ENCODE measurements around the gene HMOX2.
A peak's percentile ranks its signal among the peaks of the same experiment; 100 is the strongest.

HMOX2 gene

GRCh38 chr16:4467916-4468315 lies 8.3 kb upstream of the HMOX2 start:
- H4K20me1 ChIP-seq (ENCODE audit: low read depth, low read length) = no peaks in the 10 kb centered on the region
- H3K27ac ChIP-seq (ENCODE audit: low read depth, low read length) = no peak overlapping the region
- no peaks in the 10 kb centered on the region for H3K36me3 ChIP-seq (ENCODE audit: low read length)

DNA sequence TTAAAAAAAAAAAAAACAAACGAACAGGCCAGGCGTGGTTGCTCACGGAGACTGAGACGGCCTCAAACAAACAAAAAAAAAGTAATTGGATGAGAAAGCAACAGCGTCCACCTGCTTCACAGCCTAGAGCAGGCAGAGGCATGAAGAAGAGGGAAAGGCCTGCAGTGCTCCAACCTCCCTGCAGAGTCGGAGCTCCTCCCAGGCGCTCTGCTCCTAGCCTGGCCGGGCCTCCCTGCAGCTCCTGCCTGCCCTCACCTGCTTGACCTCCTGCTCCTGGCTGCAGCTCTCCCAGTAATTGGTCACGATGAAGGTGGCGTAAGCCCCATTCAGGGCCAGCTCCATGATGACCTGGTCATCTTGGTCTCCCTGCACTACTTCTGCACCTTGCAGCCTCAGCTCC lies 7.2 kb upstream of the HMOX2 start:
- peaks cover 23% of the 10 kb centered on the region; the same call in 1 of the 2 replicates for H3F3A ChIP-seq (ENCODE audit: insufficient read depth)
- H3K9ac ChIP-seq (ENCODE audit: low read length) = no peak overlapping the region
- no peak overlapping the region for H2AFZ ChIP-seq (ENCODE audit: low read depth, low read length, severe bottlenecking)
- H3K9me2 ChIP-seq (replicated peaks; ENCODE audit: insufficient read depth, low read length) = no peaks in the 10 kb centered on the region
- H3K27me3 ChIP-seq (ENCODE audit: low read length) = no peaks in the 10 kb centered on the region
- H3K4me3 ChIP-seq (ENCODE audit: insufficient read depth, low read length, poor library complexity, severe bottlenecking) = no peak overlapping the region
- H3K36me3 ChIP-seq (ENCODE audit: low read length) = no peaks in the 10 kb centered on the region
- H3K4me2 ChIP-seq (ENCODE audit: low read depth, low read length, poor library complexity, severe bottlenecking) = no peak overlapping the region
- H3K9me3 ChIP-seq (ENCODE audit: insufficient read depth, low read length) = no peaks in the 10 kb centered on the region
- no peaks in the 10 kb centered on the region for H4K20me1 ChIP-seq (ENCODE audit: low read depth, low read length)
- no peak for TF ChIP-seq EZH2phosphoT487 (conservative IDR thresholded peaks at IDR 0.05; ENCODE audit: low read length)
- peaks cover 8% of the 10 kb centered on the region for H3K79me2 ChIP-seq (ENCODE audit: insufficient read depth, low read length)
- no peak overlapping the region for H3K27ac ChIP-seq (ENCODE audit: low read depth, low read length)

More at GRCh38 chr16:4467916-4468315, 8.3 kb upstream of the HMOX2 start:
- Histone ChIP-seq H3K27me3 (ENCODE audit: low read length) (no peaks in the 10 kb centered on the region), H3K9me3 (ENCODE audit: insufficient read depth, low read length) (no peaks in the 10 kb centered on the region), H2AFZ (ENCODE audit: low read depth, low read length, severe bottlenecking) (no peak overlapping the region), H3K79me2 (ENCODE audit: insufficient read depth, low read length) (peaks cover 5% of the 10 kb centered on the region), H3F3A (ENCODE audit: insufficient read depth) (peaks cover 12% of the 10 kb centered on the region; the same call in 1 of the 2 replicates), H3K4me2 (ENCODE audit: low read depth, low read length, poor library complexity, severe bottlenecking) (no peak overlapping the region), H3K9me2 (replicated peaks; ENCODE audit: insufficient read depth, low read length) (no peaks in the 10 kb centered on the region), H3K4me3 (ENCODE audit: insufficient read depth, low read length, poor library complexity, severe bottlenecking) (no peak overlapping the region), H3K9ac (ENCODE audit: low read length) (no peak overlapping the region)
- TF ChIP-seq CTCF (IDR thresholded peaks at IDR 0.05; ENCODE audit: insufficient read depth, low read length, poor library complexity, severe bottlenecking) (no peak), EZH2phosphoT487 (conservative IDR thresholded peaks at IDR 0.05; ENCODE audit: low read length) (no peak)

GRCh38 chr16:4471869-4472268 lies 4.3 kb upstream of the HMOX2 start:
- Histone ChIP-seq H3K79me2 (ENCODE audit: insufficient read depth, low read length) (peaks cover 23% of the 10 kb centered on the region), H3K36me3 (ENCODE audit: low read length) (no peaks in the 10 kb centered on the region), H3K4me3 (ENCODE audit: insufficient read depth, low read length, poor library complexity, severe bottlenecking) (no peak overlapping the region), H4K20me1 (ENCODE audit: low read depth, low read length) (no peaks in the 10 kb centered on the region), H3K27me3 (ENCODE audit: low read length) (no peaks in the 10 kb centered on the region), H3K9me3 (ENCODE audit: insufficient read depth, low read length) (no peaks in the 10 kb centered on the region), H3K4me2 (ENCODE audit: low read depth, low read length, poor library complexity, severe bottlenecking) (no peak overlapping the region), H3K27ac (ENCODE audit: low read depth, low read length) (no peak overlapping the region), H3K9ac (ENCODE audit: low read length) (no peak overlapping the region), H3K9me2 (replicated peaks; ENCODE audit: insufficient read depth, low read length) (no peaks in the 10 kb centered on the region), H3F3A (ENCODE audit: insufficient read depth) (peaks cover 39% of the 10 kb centered on the region), H2AFZ (ENCODE audit: low read depth, low read length, severe bottlenecking) (no peak overlapping the region)
- TF ChIP-seq CTCF (IDR thresholded peaks at IDR 0.05; ENCODE audit: insufficient read depth, low read length, poor library complexity, severe bottlenecking) (no peak), EZH2phosphoT487 (conservative IDR thresholded peaks at IDR 0.05; ENCODE audit: low read length) (no peak)

GRCh38 chr16:4472880-4473279 lies 3.3 kb upstream of the HMOX2 start:
- Histone ChIP-seq H3K27me3 (ENCODE audit: low read length) (no peaks in the 10 kb centered on the region), H3K27ac (ENCODE audit: low read depth, low read length) (peak overlapping the region; percentile 81), H3K4me3 (ENCODE audit: insufficient read depth, low read length, poor library complexity, severe bottlenecking) (peak overlapping the region; percentile 70), H3K9me3 (ENCODE audit: insufficient read depth, low read length) (no peaks in the 10 kb centered on the region), H3K4me2 (ENCODE audit: low read depth, low read length, poor library complexity, severe bottlenecking) (peak overlapping the region; percentile 82), H3K9ac (ENCODE audit: low read length) (peak overlapping the region; percentile 92), H4K20me1 (ENCODE audit: low read depth, low read length) (no peaks in the 10 kb centered on the region), H2AFZ (ENCODE audit: low read depth, low read length, severe bottlenecking) (no peak overlapping the region), H3K36me3 (ENCODE audit: low read length) (no peaks in the 10 kb centered on the region), H3K9me2 (replicated peaks; ENCODE audit: insufficient read depth, low read length) (no peaks in the 10 kb centered on the region), H3F3A (ENCODE audit: insufficient read depth) (peaks cover 42% of the 10 kb centered on the region), H3K79me2 (ENCODE audit: insufficient read depth, low read length) (peaks cover 33% of the 10 kb centered on the region)
- no peak for TF ChIP-seq CTCF (IDR thresholded peaks at IDR 0.05; ENCODE audit: insufficient read depth, low read length, poor library complexity, severe bottlenecking)
- TF ChIP-seq EZH2phosphoT487 (conservative IDR thresholded peaks at IDR 0.05; ENCODE audit: low read length) = no peak

All from SU-DHL-6 (cell line).